Peyer's patch (tissue), 4 donors: ENCODE results near the gene RENBP.

Source experiments
- POLR2A ChIP-seq, 2 donors: fragments of 450-650 bp; IDR thresholded peaks; one replicate each; pipeline ENCODE4 v1.5.1; 2017; ENCODE audit warnings: antibody characterized with exemption in 2 of 2, mild to moderate bottlenecking in 2 of 2, moderate library complexity in 2 of 2
- TF ChIP-seq, protein P1 (sequence below), 6 experiments: fragments of 450-650 bp in 4 of 6; fragments of 200-600 bp in 2 of 6; sonication (generic) in 1 of 6; IDR thresholded peaks; one replicate each; pipeline ENCODE4 v1.5.1; 2017 to 2019; ENCODE audit warnings: antibody characterized with exemption in 6 of 6, mild to moderate bottlenecking in 3 of 6, moderate library complexity in 1 of 6

GRCh38 chrX:153908219-153908860 lies 36.1 kb downstream of the RENBP start:
- TF ChIP-seq, protein P1, sequence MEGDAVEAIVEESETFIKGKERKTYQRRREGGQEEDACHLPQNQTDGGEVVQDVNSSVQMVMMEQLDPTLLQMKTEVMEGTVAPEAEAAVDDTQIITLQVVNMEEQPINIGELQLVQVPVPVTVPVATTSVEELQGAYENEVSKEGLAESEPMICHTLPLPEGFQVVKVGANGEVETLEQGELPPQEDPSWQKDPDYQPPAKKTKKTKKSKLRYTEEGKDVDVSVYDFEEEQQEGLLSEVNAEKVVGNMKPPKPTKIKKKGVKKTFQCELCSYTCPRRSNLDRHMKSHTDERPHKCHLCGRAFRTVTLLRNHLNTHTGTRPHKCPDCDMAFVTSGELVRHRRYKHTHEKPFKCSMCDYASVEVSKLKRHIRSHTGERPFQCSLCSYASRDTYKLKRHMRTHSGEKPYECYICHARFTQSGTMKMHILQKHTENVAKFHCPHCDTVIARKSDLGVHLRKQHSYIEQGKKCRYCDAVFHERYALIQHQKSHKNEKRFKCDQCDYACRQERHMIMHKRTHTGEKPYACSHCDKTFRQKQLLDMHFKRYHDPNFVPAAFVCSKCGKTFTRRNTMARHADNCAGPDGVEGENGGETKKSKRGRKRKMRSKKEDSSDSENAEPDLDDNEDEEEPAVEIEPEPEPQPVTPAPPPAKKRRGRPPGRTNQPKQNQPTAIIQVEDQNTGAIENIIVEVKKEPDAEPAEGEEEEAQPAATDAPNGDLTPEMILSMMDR (IDR thresholded peaks at IDR 0.05): no peak
- TF ChIP-seq POLR2A (IDR thresholded peaks at IDR 0.05): no peak
